H1 (cell line): Measurements from ENCODE around the gene CLBA1. TPM values are rescaled to one million over a fixed set of nuclear protein-coding genes. Genes with fewer than 3 reads are reported as not detected.

Experiments
- CTCF ChIP-seq, 3 experiments: IDR thresholded peaks; 1 replicate in 2 of 3; 2 replicates in 1 of 3; pipeline versions ENCODE4 v1.5.1 to v1.6.1; 2011; ENCODE audit warnings: low read length in 3 of 3, mild to moderate bottlenecking in 3 of 3, inconsistent platforms in 2 of 3, low read depth in 1 of 3, moderate library complexity in 1 of 3; ENCODE audit not compliant: insufficient read depth in 1 of 3; ENCODE audit errors: control extremely low read depth in 1 of 3
- FOSL1 ChIP-seq: IDR thresholded peaks from 2 replicates; pipeline ENCODE4 v1.6.1; 2011; ENCODE audit warnings: mild to moderate bottlenecking, low read depth, low read length, moderate library complexity; ENCODE audit not compliant: insufficient read depth
- JUN ChIP-seq: IDR thresholded peaks from 2 replicates; pipeline ENCODE4 v1.6.1; 2011; ENCODE audit warnings: low read depth, mild to moderate bottlenecking, improper control_type of control experiment, low read length
- NANOG ChIP-seq: IDR thresholded peaks from 2 replicates; pipeline ENCODE4 v1.6.1; 2011; ENCODE audit warnings: low read length, low read depth, mild to moderate bottlenecking, inconsistent platforms; ENCODE audit not compliant: insufficient read depth, poor library complexity, severe bottlenecking
- NRF1 ChIP-seq: IDR thresholded peaks from 2 replicates; pipeline ENCODE4 v1.6.1; 2011; ENCODE audit warnings: mild to moderate bottlenecking, low read depth, low read length, improper control_type of control experiment
- SP1 ChIP-seq: IDR thresholded peaks from 2 replicates; pipeline ENCODE4 v1.6.1; 2011; ENCODE audit warnings: low read depth, low read length
- SP2 ChIP-seq: IDR thresholded peaks from 2 replicates; pipeline ENCODE4 v1.6.1; 2012; ENCODE audit warnings: mild to moderate bottlenecking, low read length, inconsistent platforms
- polyA plus RNA-seq, 7 experiments: library from polyadenylated mRNA; depleted of rRNA in 3 of 7; stranded (reverse) in 5 of 7; unstranded in 2 of 7; fragments of >200 nt in 5 of 7; fragments of 200-250 nt in 2 of 7; gene quantifications; 1 replicate in 5 of 7; 2 replicates in 1 of 7; 4 replicates in 1 of 7; pipeline versions ENCODE4 v1.2.1 to v1.2.3, GENCODE V29; 2011 to 2013; ENCODE audit warnings: missing spikeins in 2 of 7, mixed read lengths in 2 of 7
- total RNA-seq: library from RNA; stranded (reverse); fragmentation: NEBNext Ultra II Directional; extraction: Animal tissue kit (Norgen Biotek cat#: 25700); gene quantifications from 2 replicates; pipeline ENCODE4 v1.2.1, GENCODE V29; 2021

Gene CLBA1
- total and polyA plus RNA-seq, 2 of the 8 experiments (the other 6 are each of a cell fraction or from before 2014, with no cell fraction given): 1.6 to 2.4 TPM

GRCh38 chr14:105039458-105040205 is 54.0 kb downstream of the CLBA1 start (continued):
- no peak for TF ChIP-seq FOSL1
- TF ChIP-seq CTCF (IDR thresholded peaks at IDR 0.05; ENCODE audit: control extremely low read depth in 1 of 3, insufficient read depth in 1 of 3, low read depth in 1 of 3, low read length in 3 of 3): no peak
- no peak for TF ChIP-seq NRF1
- no peak for TF ChIP-seq JUN
- TF ChIP-seq NANOG: no peak
- no peak for TF ChIP-seq SP2
- TF ChIP-seq SP1: no peak
